HG03135 (cell line): ENCODE measurements around the gene ATP6V1F.

Experiments used
- ATAC-seq: cut with Tn5 transposase; IDR thresholded peaks from one replicate; pipeline ENCODE4 v1.9.1; 2021; ENCODE audit warnings: mild to moderate bottlenecking, moderate library complexity; ENCODE audit not compliant: unreplicated experiment

Gene ATP6V1F

DNA sequence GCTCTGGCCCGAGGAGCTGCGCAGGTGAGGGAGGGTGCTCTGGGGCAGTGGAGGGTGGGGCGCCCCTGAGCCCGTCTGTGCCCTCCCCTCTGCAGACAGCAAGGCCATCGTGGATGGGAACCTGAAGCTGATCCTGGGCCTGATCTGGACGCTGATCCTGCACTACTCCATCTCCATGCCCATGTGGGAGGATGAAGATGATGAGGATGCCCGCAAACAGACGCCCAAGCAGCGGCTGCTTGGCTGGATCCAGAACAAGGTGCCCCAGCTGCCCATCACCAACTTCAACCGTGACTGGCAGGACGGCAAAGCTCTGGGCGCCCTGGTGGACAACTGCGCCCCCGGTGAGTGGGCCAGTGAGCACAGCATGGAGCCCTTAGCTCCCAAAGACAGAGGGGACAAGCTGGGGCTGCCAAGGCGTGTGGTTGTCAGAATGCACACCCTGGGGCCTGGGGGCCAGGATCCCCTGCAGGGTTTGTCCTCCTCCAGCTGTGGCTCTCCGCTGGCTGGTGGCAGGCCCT is 27.4 kb upstream of the ATP6V1F start:
- no peak for ATAC-seq

- no peak for ATAC-seq
These were observed 26.6 kb upstream of the ATP6V1F start for GRCh38 chr7:128835790-128836641.

DNA sequence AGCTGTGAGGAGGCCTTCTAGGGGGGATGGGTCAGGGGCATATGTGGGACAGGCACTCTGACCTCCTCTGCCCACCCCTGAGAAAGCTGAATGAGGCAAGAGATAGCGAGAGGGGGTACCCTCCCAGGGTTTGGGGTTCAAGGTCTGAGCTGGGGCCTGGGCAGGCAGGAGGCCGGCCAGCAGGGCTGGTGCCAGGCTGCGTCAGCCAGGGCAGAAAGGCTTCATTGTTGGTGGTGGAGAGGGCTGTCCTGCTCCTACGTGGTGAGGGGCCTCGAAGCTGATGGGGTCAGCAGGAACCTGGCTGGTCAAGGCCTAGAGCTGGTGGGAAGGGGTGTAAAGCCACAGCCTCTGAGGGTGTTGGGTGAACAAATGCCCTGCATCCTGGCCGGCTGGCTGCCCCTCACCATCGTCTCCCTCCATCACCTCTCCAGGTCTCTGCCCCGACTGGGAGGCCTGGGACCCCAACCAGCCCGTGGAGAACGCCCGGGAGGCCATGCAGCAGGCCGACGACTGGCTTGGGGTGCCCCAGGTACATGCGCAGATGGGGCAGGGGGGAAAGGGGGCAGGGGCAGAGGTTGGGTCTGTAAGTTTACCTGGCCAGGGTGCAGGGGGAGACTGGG is 25.8 kb upstream of the ATP6V1F start:
- ATAC-seq, result no peak

GRCh38 chr7:128837521-128837921 is 25.1 kb upstream of the ATP6V1F start:
- ATAC-seq, result no peak

- no peak for ATAC-seq
These were observed 24.4 kb upstream of the ATP6V1F start for GRCh38 chr7:128838109-128838779.

DNA sequence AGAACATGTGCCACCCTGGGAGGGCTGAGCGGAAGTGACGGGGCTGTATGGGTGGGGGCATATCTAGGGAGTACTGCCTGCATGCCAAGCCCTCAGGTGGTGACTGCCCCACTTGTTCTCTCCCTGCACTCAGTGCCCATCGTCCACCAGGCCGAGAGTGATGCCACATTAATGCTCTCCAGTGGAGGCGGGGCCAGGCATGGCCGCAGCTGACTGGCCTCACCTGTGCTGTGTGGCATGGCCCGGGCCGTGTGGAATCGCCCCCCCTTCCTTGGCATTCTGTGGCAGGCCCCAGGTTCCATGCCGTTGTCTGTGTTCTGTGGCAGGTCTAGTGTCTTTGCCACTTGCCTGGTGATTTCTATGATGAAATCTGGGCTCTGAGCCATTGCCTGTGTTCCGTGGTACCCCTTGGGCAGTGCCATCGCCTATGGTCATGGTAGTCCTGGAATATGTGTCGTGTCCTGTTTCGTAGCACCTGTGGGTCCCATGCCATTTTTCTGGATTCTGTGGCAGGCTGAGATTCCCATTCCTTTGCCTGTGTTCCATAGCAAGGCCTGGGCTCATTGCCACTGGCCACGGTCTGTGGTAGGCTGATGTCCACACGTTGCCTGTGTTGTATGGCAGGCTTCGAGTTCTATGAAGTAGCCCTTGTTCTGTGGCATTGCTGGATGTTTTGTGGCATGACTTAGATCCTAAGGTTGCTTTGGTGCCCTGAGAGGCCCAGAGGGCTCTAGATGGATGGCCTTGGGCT is 23.5 kb upstream of the ATP6V1F start:
- ATAC-seq, result no peak

GRCh38 chr7:128839751-128840177 is 22.9 kb upstream of the ATP6V1F start:
- ATAC-seq, result no peak

DNA sequence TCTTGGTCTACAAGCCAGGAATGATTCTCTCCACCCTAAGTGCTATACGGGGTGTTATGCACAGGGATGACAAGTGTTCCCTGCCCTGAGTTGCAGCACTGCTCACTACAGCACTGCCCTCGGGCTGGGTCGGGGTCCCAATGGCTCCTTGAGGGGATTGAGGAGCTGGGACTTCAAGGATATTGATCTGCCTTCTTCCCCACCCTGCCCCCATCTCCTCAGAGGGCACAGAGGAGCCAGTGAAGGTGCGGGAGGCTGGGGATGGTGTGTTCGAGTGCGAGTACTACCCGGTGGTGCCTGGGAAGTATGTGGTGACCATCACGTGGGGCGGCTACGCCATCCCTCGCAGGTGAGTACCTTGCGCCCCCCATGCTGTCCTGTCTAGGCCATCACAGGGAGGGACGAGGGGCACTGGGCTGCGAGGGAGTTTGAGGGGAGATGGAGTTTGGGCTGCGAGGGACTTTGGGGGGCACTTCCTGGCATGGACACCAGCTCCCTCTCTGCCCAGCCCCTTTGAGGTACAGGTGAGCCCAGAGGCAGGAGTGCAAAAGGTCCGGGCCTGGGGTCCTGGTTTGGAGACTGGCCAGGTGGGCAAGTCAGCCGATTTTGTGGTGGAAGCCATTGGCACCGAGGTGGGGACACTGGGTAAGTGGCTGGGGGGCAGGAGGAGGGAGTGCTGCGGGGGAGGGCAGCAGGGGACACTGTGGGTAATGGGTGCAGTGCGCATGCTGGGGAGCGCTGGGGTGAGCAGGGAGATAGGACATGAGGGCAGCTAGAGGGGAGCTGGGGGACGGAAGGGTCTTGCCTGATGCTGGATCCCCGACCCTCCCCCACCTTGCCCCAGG is 22.1 kb upstream of the ATP6V1F start:
- no peak for ATAC-seq

- no peak for ATAC-seq
These were observed 21.4 kb upstream of the ATP6V1F start for GRCh38 chr7:128841171-128841690.

GRCh38 chr7:128841921-128842673 is 20.6 kb upstream of the ATP6V1F start:
- no peak for ATAC-seq

GRCh38 chr7:128842674-128843641 is 19.7 kb upstream of the ATP6V1F start:
- ATAC-seq, result no peak

DNA sequence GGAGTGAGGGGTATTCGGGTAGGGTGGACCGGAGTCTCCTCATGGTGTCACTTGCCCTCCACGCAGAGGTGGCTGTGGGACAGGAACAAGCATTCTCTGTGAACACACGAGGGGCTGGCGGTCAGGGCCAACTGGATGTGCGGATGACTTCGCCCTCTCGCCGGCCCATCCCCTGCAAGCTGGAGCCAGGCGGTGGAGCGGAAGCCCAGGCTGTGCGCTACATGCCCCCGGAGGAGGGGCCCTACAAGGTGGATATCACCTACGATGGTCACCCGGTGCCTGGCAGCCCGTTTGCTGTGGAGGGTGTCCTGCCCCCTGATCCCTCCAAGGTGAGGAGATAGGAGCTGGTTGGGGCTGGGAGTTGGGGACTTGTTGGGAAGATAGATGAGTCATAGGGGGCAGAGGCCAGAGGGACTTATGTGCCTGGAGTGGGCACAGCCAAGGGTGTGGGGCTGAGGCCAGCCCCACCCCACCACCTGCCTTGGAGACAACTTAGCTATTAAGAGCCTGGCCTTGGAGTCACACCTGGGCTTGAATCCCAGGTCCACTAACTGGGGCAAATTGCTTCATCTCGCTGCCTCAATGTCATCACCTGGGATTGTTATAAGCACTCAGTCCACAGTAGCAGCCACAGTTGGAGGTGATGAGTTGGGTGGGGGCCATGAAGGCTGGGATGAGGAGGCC is 18.6 kb upstream of the ATP6V1F start:
- ATAC-seq, result no peak

GRCh38 chr7:128844777-128845311 is 17.8 kb upstream of the ATP6V1F start:
- no peak for ATAC-seq

DNA sequence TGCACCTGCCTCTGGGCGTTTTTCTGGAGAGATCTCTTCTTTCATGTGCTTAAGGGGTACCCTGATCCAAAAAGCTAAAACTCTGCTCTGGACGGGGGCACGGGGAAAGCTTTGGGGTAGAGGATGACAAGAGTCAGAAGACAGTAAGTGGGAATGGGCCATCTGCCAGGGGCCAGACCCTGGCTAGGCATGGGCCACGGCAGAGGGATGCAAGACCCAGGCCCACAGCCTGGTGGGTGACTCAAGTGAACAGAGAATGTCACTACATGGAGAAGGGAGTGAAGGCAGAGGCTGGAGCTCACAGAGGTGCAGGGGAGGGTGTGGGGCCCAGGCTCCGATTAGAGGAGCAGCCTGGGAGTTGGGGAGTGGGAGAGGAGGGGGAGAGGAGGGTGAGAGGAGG is 17.2 kb upstream of the ATP6V1F start:
- ATAC-seq, result no peak

GRCh38 chr7:128845987-128846386 is 16.7 kb upstream of the ATP6V1F start:
- ATAC-seq, result no peak

DNA sequence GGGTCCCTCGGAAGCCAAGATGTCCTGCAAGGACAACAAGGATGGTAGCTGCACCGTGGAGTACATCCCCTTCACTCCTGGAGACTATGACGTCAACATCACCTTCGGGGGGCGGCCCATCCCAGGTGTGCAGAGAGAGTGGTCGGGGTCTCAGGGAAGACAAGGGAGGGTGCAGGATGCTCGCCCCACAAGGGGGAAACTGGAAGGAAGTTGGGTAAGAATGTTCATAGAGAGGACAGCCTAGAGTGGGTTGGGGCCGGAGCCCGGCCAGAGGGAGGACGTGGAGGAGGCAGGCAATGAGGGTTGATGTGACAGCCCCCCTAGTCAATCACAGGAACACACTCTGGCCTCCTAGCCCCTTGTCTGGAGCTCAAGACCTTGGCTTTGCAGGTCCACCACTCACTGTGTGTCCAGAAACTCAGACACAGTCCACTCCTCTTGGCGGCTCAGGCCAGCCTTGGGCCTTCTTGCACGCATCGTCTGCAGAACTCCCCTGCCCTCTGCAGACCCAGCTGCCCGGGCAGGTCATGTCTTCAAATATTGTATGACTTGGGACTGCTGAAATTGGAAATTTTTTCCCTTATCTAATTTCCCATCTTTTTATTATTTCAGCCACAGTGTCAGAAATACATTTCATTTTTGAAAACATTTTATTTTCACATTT is 15.7 kb upstream of the ATP6V1F start:
- no peak for ATAC-seq
